Thoracic aorta (tissue), 2 donors: Measurements from ENCODE around the gene GPC3. TPM values are rescaled to one million over a fixed set of nuclear protein-coding genes. Genes with fewer than 3 reads are reported as not detected.
A peak's percentile ranks its signal among the peaks of the same experiment; 100 is the strongest.

Source experiments
- ATAC-seq: fragments of 150-250 bp; one replicate; pipeline ENCODE4 v1.8.0; 2017; ENCODE audit warnings: low read depth; ENCODE audit not compliant: insufficient number of reproducible peaks, low FRiP score
- DNase-seq: peaks from one replicate; pipeline ENCODE4 v3.0.0-alpha.2; 2020; ENCODE audit warnings: low spot score
- H3K27ac ChIP-seq, 2 donors: fragments of 200-600 bp; sonication (generic); 1 replicate in 1 of 2; 2 replicates in 1 of 2; pipeline ENCODE4 v1.5.1; 2016; ENCODE audit warnings: mild to moderate bottlenecking in 2 of 2, moderate library complexity in 2 of 2
- H3K27me3 ChIP-seq: fragments of 200-600 bp; sonication (generic); replicated peaks from 2 replicates; pipeline ENCODE4 v1.6.0; 2016; ENCODE audit warnings: mild to moderate bottlenecking; ENCODE audit not compliant: insufficient read depth
- H3K36me3 ChIP-seq: fragments of 200-600 bp; sonication (generic); one replicate; pipeline ENCODE4 v1.5.1; 2016
- H3K4me1 ChIP-seq, 2 donors: fragments of 200-600 bp; sonication (generic); 1 replicate in 1 of 2; 2 replicates in 1 of 2; pipeline versions ENCODE4 v1.5.1 to v1.6.0; 2016; ENCODE audit warnings: low read depth in 2 of 2, mild to moderate bottlenecking in 1 of 2; ENCODE audit not compliant: control insufficient read depth in 1 of 2
- H3K4me3 ChIP-seq: fragments of 200-600 bp; sonication (generic); 2 replicates; pipeline ENCODE4 v1.5.1; 2016; ENCODE audit warnings: mild to moderate bottlenecking
- H3K9me3 ChIP-seq: fragments of 200-600 bp; sonication (generic); 2 replicates; pipeline ENCODE4 v1.5.1; 2016
- total RNA-seq, 2 donors: library from RNA; depleted of rRNA; stranded (reverse); fragments of >200 nt; gene quantifications; one replicate each; pipeline versions ENCODE4 v1.1.0 to v1.2.3, GENCODE V29; 2016
- TF ChIP-seq, protein P1 (sequence below): fragments of 200-600 bp; sonication (generic); IDR thresholded peaks from one replicate; pipeline ENCODE4 v1.5.1; 2019; ENCODE audit warnings: antibody characterized with exemption

GPC3 gene
- total RNA-seq, 2 donors from 2014 or later = 2.6 to 5.6 TPM

GRCh38 chrX:133495464-133496391 is 489.7 kb downstream of the GPC3 start:
- no peaks in the 10 kb centered on the region for H3K27me3 ChIP-seq

DNA sequence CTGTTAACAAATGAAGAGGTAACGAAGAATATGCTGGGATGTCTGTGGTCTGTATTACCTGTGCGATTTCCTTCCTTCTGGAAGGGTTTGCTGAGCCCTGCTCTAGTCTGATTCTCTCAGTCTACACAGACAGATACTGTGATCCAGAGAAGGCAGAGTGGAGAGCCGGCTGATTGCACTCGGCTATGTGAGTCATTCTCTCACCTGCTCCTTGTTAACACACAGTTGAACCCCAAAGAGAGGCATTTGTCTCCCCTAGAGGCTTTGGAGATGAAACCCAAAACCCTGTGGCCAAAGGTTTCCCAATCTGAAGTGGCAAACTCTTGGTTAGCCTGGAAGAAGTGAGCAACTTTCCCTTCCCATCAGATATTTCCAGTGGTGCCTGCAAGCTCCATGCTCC is 492.0 kb downstream of the GPC3 start:
- no peaks in the 10 kb centered on the region for H3K9me3 ChIP-seq
- peaks cover 0 to 5% of the 10 kb centered on the region in 2 donors for H3K4me1 ChIP-seq
- H3K27ac ChIP-seq = no peak overlapping the region
- no peaks in the 10 kb centered on the region for H3K27me3 ChIP-seq
- ATAC-seq (no peak), DNase-seq (no peak)
- TF ChIP-seq, protein P1, sequence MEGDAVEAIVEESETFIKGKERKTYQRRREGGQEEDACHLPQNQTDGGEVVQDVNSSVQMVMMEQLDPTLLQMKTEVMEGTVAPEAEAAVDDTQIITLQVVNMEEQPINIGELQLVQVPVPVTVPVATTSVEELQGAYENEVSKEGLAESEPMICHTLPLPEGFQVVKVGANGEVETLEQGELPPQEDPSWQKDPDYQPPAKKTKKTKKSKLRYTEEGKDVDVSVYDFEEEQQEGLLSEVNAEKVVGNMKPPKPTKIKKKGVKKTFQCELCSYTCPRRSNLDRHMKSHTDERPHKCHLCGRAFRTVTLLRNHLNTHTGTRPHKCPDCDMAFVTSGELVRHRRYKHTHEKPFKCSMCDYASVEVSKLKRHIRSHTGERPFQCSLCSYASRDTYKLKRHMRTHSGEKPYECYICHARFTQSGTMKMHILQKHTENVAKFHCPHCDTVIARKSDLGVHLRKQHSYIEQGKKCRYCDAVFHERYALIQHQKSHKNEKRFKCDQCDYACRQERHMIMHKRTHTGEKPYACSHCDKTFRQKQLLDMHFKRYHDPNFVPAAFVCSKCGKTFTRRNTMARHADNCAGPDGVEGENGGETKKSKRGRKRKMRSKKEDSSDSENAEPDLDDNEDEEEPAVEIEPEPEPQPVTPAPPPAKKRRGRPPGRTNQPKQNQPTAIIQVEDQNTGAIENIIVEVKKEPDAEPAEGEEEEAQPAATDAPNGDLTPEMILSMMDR = no peak
- H3K4me3 ChIP-seq = no peak overlapping the region
- H3K36me3 ChIP-seq = no peaks in the 10 kb centered on the region

More at GRCh38 chrX:133495464-133496391, 489.7 kb downstream of the GPC3 start:
- Histone ChIP-seq H3K27ac (peak overlapping the region; percentile 30 to 66), H3K4me3 (peak overlapping the region; percentile 58), H3K36me3 (no peaks in the 10 kb centered on the region), H3K4me1 (peaks cover 0 to 5% of the 10 kb centered on the region in 2 donors), H3K9me3 (no peaks in the 10 kb centered on the region)
- DNase-seq (no peak), ATAC-seq (no peak)
- TF ChIP-seq, protein P1 = no peak

GRCh38 chrX:133490955-133491354 is 494.4 kb downstream of the GPC3 start:
- Histone ChIP-seq H3K4me3 (no peak overlapping the region), H3K4me1 (no peaks in the 10 kb centered on the region), H3K9me3 (no peaks in the 10 kb centered on the region), H3K27ac (no peak overlapping the region), H3K36me3 (no peaks in the 10 kb centered on the region), H3K27me3 (no peaks in the 10 kb centered on the region)
- TF ChIP-seq, protein P1 = no peak
- DNase-seq = no peak
- ATAC-seq = no peak
